ENCODE results near the gene CD44. TPM values are rescaled to one million over a fixed set of nuclear protein-coding genes. Genes with fewer than 3 reads are reported as not detected.

CD44 gene
- total RNA-seq, 4 donors from 2014 or later: 67.1 to 180 (median 84.8) TPM

DNA sequence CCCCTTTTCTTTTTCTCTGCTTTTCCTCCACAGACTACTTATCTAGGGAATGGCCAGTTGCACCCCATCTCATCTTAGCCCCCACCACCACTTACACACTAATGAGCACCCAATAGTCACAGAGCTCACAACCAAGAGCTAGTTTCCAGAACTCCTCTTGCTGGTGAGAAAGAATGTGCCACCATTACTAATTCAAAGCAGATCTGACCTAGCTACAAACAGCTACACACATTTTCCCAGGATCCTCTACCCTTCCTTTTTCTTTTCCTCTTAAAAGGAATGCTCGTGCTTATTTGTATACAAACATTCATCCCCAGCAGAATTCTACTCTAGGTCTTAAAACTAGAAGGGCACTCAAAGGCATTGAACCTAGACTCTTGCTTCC lies 136.8 kb downstream of the CD44 start:
- Histone ChIP-seq H3K9me3 (no peaks in the 10 kb centered on the region), H3K36me3 (no peaks in the 10 kb centered on the region), H3K27me3 (no peaks in the 10 kb centered on the region), H3K27ac (peak overlapping the region in 2 of 4 donors; percentile 42 to 45), H3K4me1 (peaks cover 0 to 21% (median 8%) of the 10 kb centered on the region in 4 donors), H3K4me3 (no peak overlapping the region)
- WGBS, 2 donors: 30 to 41% methylated on average over 1 of the region's 1 CpG
- TF ChIP-seq, protein P1, sequence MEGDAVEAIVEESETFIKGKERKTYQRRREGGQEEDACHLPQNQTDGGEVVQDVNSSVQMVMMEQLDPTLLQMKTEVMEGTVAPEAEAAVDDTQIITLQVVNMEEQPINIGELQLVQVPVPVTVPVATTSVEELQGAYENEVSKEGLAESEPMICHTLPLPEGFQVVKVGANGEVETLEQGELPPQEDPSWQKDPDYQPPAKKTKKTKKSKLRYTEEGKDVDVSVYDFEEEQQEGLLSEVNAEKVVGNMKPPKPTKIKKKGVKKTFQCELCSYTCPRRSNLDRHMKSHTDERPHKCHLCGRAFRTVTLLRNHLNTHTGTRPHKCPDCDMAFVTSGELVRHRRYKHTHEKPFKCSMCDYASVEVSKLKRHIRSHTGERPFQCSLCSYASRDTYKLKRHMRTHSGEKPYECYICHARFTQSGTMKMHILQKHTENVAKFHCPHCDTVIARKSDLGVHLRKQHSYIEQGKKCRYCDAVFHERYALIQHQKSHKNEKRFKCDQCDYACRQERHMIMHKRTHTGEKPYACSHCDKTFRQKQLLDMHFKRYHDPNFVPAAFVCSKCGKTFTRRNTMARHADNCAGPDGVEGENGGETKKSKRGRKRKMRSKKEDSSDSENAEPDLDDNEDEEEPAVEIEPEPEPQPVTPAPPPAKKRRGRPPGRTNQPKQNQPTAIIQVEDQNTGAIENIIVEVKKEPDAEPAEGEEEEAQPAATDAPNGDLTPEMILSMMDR (IDR thresholded peaks at IDR 0.05): no peak
- TF ChIP-seq POLR2A (IDR thresholded peaks at IDR 0.05) (no peak), EP300 (IDR thresholded peaks at IDR 0.05) (no peak)
- no peak for DNase-seq (ENCODE audit: low spot score in 2 of 2)

DNA sequence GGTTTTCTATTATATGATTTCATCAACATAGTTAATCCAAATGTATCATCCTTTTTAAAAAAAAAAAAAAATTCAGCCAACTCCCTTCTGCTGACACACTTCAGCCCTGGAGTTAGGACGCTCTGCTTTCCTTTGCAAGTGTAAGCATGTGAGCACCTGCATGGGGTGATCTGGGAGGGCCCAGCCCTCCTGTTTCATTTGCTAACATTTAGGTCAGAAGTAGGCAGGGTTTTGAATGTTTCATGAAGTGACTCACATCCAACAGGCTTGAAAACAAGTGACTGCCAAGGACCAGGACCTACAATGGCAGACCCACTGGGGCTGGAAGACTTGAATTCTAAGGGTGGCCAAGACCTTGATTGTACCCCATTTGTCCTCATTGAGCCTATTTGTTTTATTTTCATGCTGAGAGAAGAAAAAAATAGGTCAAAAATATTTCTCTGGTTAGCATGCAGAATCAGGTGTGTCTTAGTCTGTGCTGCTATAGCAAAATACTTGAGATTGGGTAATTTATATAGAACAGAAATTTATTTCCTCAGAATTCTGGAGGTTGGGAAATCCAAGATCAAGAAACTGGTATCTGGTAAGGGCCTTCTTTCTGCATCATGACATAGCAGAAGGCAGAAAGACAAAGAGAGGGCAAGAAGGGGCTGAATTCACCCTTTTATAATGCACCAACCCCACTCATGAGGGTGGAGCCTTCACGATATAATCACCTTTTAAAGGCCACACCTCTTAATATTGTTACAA lies 137.6 kb downstream of the CD44 start:
- WGBS, 2 donors: 88 to 91% methylated on average over 2 of the region's 2 CpGs
- Histone ChIP-seq H3K9me3 (no peaks in the 10 kb centered on the region), H3K36me3 (no peaks in the 10 kb centered on the region), H3K27me3 (no peaks in the 10 kb centered on the region), H3K4me3 (no peak overlapping the region), H3K4me1 (peaks cover 0 to 21% (median 8%) of the 10 kb centered on the region in 4 donors), H3K27ac (peak overlapping the region in 1 of 4 donors; percentile 45)
- DNase-seq (ENCODE audit: low spot score in 2 of 2): no peak
- no peak for TF ChIP-seq EP300 (IDR thresholded peaks at IDR 0.05)
- TF ChIP-seq, protein P1 (IDR thresholded peaks at IDR 0.05): no peak
- TF ChIP-seq POLR2A (IDR thresholded peaks at IDR 0.05): no peak

DNA sequence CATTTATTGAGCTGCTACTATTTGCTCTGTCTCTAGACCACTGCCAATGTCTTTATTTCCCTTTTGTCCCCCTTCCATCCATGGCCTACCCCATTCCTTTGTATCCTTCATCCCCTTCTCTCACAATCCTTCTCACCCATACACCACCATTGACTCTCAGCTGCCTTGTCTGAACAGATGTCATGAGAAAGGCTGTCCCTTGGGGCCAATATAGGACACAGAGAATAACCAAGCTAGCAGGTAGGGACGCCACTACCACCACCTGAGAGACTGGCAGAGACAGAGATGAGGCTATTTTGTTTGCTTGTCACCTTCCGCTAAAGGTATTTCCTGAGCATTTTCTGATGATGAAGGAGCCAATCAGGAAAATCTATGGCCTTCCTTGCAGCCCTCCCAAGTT lies 138.9 kb downstream of the CD44 start:
- Histone ChIP-seq H3K36me3 (no peaks in the 10 kb centered on the region), H3K27ac (no peak overlapping the region), H3K4me1 (peaks cover 0 to 21% (median 8%) of the 10 kb centered on the region in 4 donors), H3K9me3 (no peaks in the 10 kb centered on the region), H3K27me3 (no peaks in the 10 kb centered on the region), H3K4me3 (no peak overlapping the region)
- 92 to 94% methylated on average over 2 of the region's 2 CpGs for WGBS, 2 donors
- DNase-seq (ENCODE audit: low spot score in 2 of 2): no peak
- TF ChIP-seq POLR2A (IDR thresholded peaks at IDR 0.05): no peak
- TF ChIP-seq, protein P1 (IDR thresholded peaks at IDR 0.05): no peak
- TF ChIP-seq EP300 (IDR thresholded peaks at IDR 0.05): no peak

DNA sequence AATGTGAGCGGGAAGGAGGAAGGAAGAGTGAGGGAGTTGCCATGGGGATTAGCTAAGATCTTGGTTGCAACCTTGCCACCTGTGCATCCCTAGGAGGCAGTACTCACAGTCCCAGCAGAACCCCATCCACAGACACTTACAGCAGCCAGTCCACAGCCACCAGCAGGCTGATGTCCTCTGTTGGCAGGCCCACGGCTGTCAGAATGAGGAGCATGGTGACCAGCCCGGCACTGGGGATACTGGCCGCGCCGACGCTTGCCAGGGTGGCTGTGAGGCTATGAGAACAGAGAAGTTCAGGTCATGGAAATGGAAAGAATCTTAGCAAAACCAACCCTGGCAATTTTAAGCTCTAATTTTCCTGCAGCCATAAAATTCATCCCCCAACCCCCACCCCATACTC lies 141.8 kb downstream of the CD44 start:
- DNase-seq (ENCODE audit: low spot score in 2 of 2): no peak
- peak overlapping the region in 2 of 4 donors; percentile 34 to 56 for H3K27ac ChIP-seq
- WGBS, 2 donors: 95 to 97% methylated on average over 7 of the region's 7 CpGs
- H3K36me3 ChIP-seq: no peaks in the 10 kb centered on the region
- no peak overlapping the region for H3K4me3 ChIP-seq
- TF ChIP-seq, protein P1 (IDR thresholded peaks at IDR 0.05): no peak
- TF ChIP-seq EP300 (IDR thresholded peaks at IDR 0.05) (no peak), POLR2A (IDR thresholded peaks at IDR 0.05) (no peak)
- H3K4me1 ChIP-seq: peaks cover 0 to 9% (median 3%) of the 10 kb centered on the region in 4 donors
- no peaks in the 10 kb centered on the region for H3K27me3 ChIP-seq
- no peaks in the 10 kb centered on the region for H3K9me3 ChIP-seq

DNA sequence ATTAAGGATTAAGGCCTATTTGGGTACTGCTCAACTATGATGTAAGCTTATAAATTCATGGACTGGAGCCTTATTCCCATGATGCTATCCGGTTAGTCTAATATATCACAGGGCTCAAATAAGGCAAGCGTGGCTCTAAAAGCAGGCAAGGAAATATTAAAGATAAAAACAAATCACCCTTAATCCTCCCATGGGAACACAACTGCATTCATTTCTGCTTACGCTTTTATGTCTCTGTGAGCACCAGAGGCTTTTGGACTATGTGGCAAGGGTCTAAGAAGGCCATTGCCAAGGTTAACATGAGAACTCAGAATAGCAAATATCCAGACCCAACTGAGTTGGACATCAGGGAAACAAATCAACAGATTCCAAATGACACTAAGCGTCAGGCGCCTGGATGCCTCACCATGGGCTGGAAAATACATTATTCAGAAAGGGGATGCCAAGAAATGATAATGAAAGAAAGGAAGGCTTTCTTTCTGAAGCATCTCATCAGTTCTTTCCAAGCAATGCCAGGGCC lies 142.3 kb downstream of the CD44 start:
- peak overlapping the region in 2 of 4 donors; percentile 34 to 56 for H3K27ac ChIP-seq
- no peak for DNase-seq (ENCODE audit: low spot score in 2 of 2)
- H3K9me3 ChIP-seq: no peaks in the 10 kb centered on the region
- H3K36me3 ChIP-seq: no peaks in the 10 kb centered on the region
- H3K4me1 ChIP-seq: peaks cover 0 to 4% (median 2%) of the 10 kb centered on the region in 4 donors
- no peaks in the 10 kb centered on the region for H3K27me3 ChIP-seq
- no peak overlapping the region for H3K4me3 ChIP-seq
- 75 to 77% methylated on average over 5 of the region's 5 CpGs for WGBS, 2 donors
- TF ChIP-seq EP300 (IDR thresholded peaks at IDR 0.05) (peak in 1 of 2 donors; percentile 43), POLR2A (IDR thresholded peaks at IDR 0.05) (no peak)
- TF ChIP-seq, protein P1 (IDR thresholded peaks at IDR 0.05): no peak
